Measurements from ENCODE around the gene USP17L13. TPM values are rescaled to one million over a fixed set of nuclear protein-coding genes. Genes with fewer than 3 reads are reported as not detected.
"Not testable (repeated sequence)": the region's sequence is repeated elsewhere in the genome, so short reads cannot be mapped to it uniquely, and the experiment has no call there.

USP17L13 gene
- polyA plus RNA-seq, 3 donors, result not detected

GRCh38 chr4:9219852-9220251, 4.8 kb upstream of the USP17L13 start, which contains the start of gene USP17L12:
Gene USP17L12 (plus strand): TSS chr4:9220152. CDS start chr4:9220152, 0 bp downstream.
- H3K4me3 ChIP-seq (replicated peaks in 1 of 3; ENCODE audit: low read depth in 2 of 3, low read length in 3 of 3); H3K9me3 ChIP-seq (replicated peaks in 1 of 2; ENCODE audit: control insufficient read depth in 1 of 2, insufficient read depth in 1 of 2, low read length in 2 of 2); H3K27ac ChIP-seq (ENCODE audit: low read depth in 1 of 2, low read length in 2 of 2); H3K79me2 ChIP-seq (ENCODE audit: insufficient read depth, low read length); H3K9ac ChIP-seq (ENCODE audit: insufficient read depth, low read length, poor library complexity, severe bottlenecking); H3K36me3 Mint-ChIP-seq; H3K9me3 Mint-ChIP-seq; H4K20me1 ChIP-seq (ENCODE audit: insufficient read depth, low read length); H3K27ac Mint-ChIP-seq; H3K4me1 ChIP-seq (ENCODE audit: control insufficient read depth in 1 of 2, insufficient read depth in 2 of 2, low read length in 2 of 2); H3K27me3 ChIP-seq (ENCODE audit: control insufficient read depth in 2 of 2, insufficient read depth in 2 of 2, low read length in 2 of 2); H3K4me2 ChIP-seq (replicated peaks; ENCODE audit: extremely low read depth, low read length, poor library complexity, severe bottlenecking); DNase-seq; H3K4me1 Mint-ChIP-seq; H3K4me3 Mint-ChIP-seq; H3K27me3 Mint-ChIP-seq (ENCODE audit: low read depth in 3 of 3); H3K36me3 ChIP-seq (replicated peaks in 1 of 2; ENCODE audit: control insufficient read depth in 1 of 2, insufficient read depth in 2 of 2, low read length in 2 of 2); H2AFZ ChIP-seq (ENCODE audit: insufficient read depth, low read depth, low read length, poor library complexity, severe bottlenecking); intact Hi-C loops (cut with micrococcal nuclease): not testable (repeated sequence)
- no CpG with 5 or more reads among the region's 13 CpGs for WGBS (ENCODE audit: insufficient coverage)

GRCh38 chr4:9230249-9230648, 5.6 kb downstream of the USP17L13 start:
- H3K36me3 ChIP-seq (replicated peaks in 1 of 2; ENCODE audit: control insufficient read depth in 1 of 2, insufficient read depth in 2 of 2, low read length in 2 of 2); H3K36me3 Mint-ChIP-seq; H4K20me1 ChIP-seq (ENCODE audit: insufficient read depth, low read length); H3K4me1 Mint-ChIP-seq; H2AFZ ChIP-seq (ENCODE audit: insufficient read depth, low read depth, low read length, poor library complexity, severe bottlenecking); H3K27ac ChIP-seq (ENCODE audit: low read depth in 1 of 2, low read length in 2 of 2); H3K4me2 ChIP-seq (replicated peaks; ENCODE audit: extremely low read depth, low read length, poor library complexity, severe bottlenecking); DNase-seq; intact Hi-C loops (cut with micrococcal nuclease); H3K9me3 ChIP-seq (replicated peaks in 1 of 2; ENCODE audit: control insufficient read depth in 1 of 2, insufficient read depth in 1 of 2, low read length in 2 of 2); H3K79me2 ChIP-seq (ENCODE audit: insufficient read depth, low read length); H3K27me3 ChIP-seq (ENCODE audit: control insufficient read depth in 2 of 2, insufficient read depth in 2 of 2, low read length in 2 of 2); H3K4me3 ChIP-seq (replicated peaks in 1 of 3; ENCODE audit: low read depth in 2 of 3, low read length in 3 of 3); H3K4me3 Mint-ChIP-seq; H3K27me3 Mint-ChIP-seq (ENCODE audit: low read depth in 3 of 3); H3K27ac Mint-ChIP-seq; H3K9me3 Mint-ChIP-seq; H3K4me1 ChIP-seq (ENCODE audit: control insufficient read depth in 1 of 2, insufficient read depth in 2 of 2, low read length in 2 of 2); H3K9ac ChIP-seq (ENCODE audit: insufficient read depth, low read length, poor library complexity, severe bottlenecking): not testable (repeated sequence)
- WGBS (ENCODE audit: insufficient coverage), result no CpG with 5 or more reads among the region's 8 CpGs

- WGBS (ENCODE audit: insufficient coverage), result no CpG with 5 or more reads among the region's 15 CpGs
- intact Hi-C loops (cut with micrococcal nuclease); H3K27me3 Mint-ChIP-seq (ENCODE audit: low read depth in 3 of 3): not testable (repeated sequence)
These were observed 9.4 kb downstream of the USP17L13 start, which contains the start of gene USP17L15 for GRCh38 chr4:9234085-9234484. Gene USP17L15 (plus strand): TSS chr4:9234385. CDS start chr4:9234385, 0 bp downstream.

GRCh38 chr4:9238461-9238860, 13.8 kb downstream of the USP17L13 start:
- H3K4me3 Mint-ChIP-seq; H3K36me3 Mint-ChIP-seq; H3K4me2 ChIP-seq (replicated peaks; ENCODE audit: extremely low read depth, low read length, poor library complexity, severe bottlenecking); H3K4me3 ChIP-seq (replicated peaks in 1 of 3; ENCODE audit: low read depth in 2 of 3, low read length in 3 of 3); H3K9me3 ChIP-seq (replicated peaks in 1 of 2; ENCODE audit: control insufficient read depth in 1 of 2, insufficient read depth in 1 of 2, low read length in 2 of 2); H3K79me2 ChIP-seq (ENCODE audit: insufficient read depth, low read length); H3K4me1 Mint-ChIP-seq; H3K27ac ChIP-seq (ENCODE audit: low read depth in 1 of 2, low read length in 2 of 2); H3K27me3 ChIP-seq (ENCODE audit: control insufficient read depth in 2 of 2, insufficient read depth in 2 of 2, low read length in 2 of 2); H4K20me1 ChIP-seq (ENCODE audit: insufficient read depth, low read length); H3K27me3 Mint-ChIP-seq (ENCODE audit: low read depth in 3 of 3); H3K36me3 ChIP-seq (replicated peaks in 1 of 2; ENCODE audit: control insufficient read depth in 1 of 2, insufficient read depth in 2 of 2, low read length in 2 of 2); H2AFZ ChIP-seq (ENCODE audit: insufficient read depth, low read depth, low read length, poor library complexity, severe bottlenecking); H3K4me1 ChIP-seq (ENCODE audit: control insufficient read depth in 1 of 2, insufficient read depth in 2 of 2, low read length in 2 of 2); intact Hi-C loops (cut with micrococcal nuclease); H3K9ac ChIP-seq (ENCODE audit: insufficient read depth, low read length, poor library complexity, severe bottlenecking); H3K9me3 Mint-ChIP-seq: not testable (repeated sequence)
- no CpG with 5 or more reads among the region's 12 CpGs for WGBS (ENCODE audit: insufficient coverage)
- peak overlapping the region in 1 of 7 donors; percentile 3 for H3K27ac Mint-ChIP-seq
- peak in 1 of 3 donors; percentile 0 for DNase-seq

More at GRCh38 chr4:9234085-9234484, 9.4 kb downstream of the USP17L13 start, which contains the start of gene USP17L15:
- H3K9ac ChIP-seq (ENCODE audit: insufficient read depth, low read length, poor library complexity, severe bottlenecking); H3K36me3 ChIP-seq (replicated peaks in 1 of 2; ENCODE audit: control insufficient read depth in 1 of 2, insufficient read depth in 2 of 2, low read length in 2 of 2); H3K4me1 ChIP-seq (ENCODE audit: control insufficient read depth in 1 of 2, insufficient read depth in 2 of 2, low read length in 2 of 2); H2AFZ ChIP-seq (ENCODE audit: insufficient read depth, low read depth, low read length, poor library complexity, severe bottlenecking); H3K4me3 Mint-ChIP-seq; H3K4me1 Mint-ChIP-seq; H3K36me3 Mint-ChIP-seq; H3K9me3 ChIP-seq (replicated peaks in 1 of 2; ENCODE audit: control insufficient read depth in 1 of 2, insufficient read depth in 1 of 2, low read length in 2 of 2); H3K9me3 Mint-ChIP-seq; H3K4me3 ChIP-seq (replicated peaks in 1 of 3; ENCODE audit: low read depth in 2 of 3, low read length in 3 of 3); H4K20me1 ChIP-seq (ENCODE audit: insufficient read depth, low read length); H3K27ac ChIP-seq (ENCODE audit: low read depth in 1 of 2, low read length in 2 of 2); H3K27me3 ChIP-seq (ENCODE audit: control insufficient read depth in 2 of 2, insufficient read depth in 2 of 2, low read length in 2 of 2); H3K4me2 ChIP-seq (replicated peaks; ENCODE audit: extremely low read depth, low read length, poor library complexity, severe bottlenecking); H3K79me2 ChIP-seq (ENCODE audit: insufficient read depth, low read length); DNase-seq; H3K27ac Mint-ChIP-seq: not testable (repeated sequence)
